Fibroblast of pulmonary artery (primary cell): ENCODE results near the gene ASMTL.
"Not testable (repeated sequence)": the region's sequence is repeated elsewhere in the genome, so short reads cannot be mapped to it uniquely, and the experiment has no call there.

Source experiments
- DNase-seq: peaks from one replicate; pipeline ENCODE4 v3.0.0-alpha.2; 2010; ENCODE audit warnings: low read depth
- H3K4me3 ChIP-seq: replicated peaks from 2 replicates; pipeline ENCODE4 v1.5.1; 2011; ENCODE audit warnings: low read depth, mild to moderate bottlenecking, control low read depth, low read length, moderate library complexity
- TF ChIP-seq, protein P1 (sequence below): IDR thresholded peaks from 2 replicates; pipeline ENCODE4 v1.5.1; 2011; ENCODE audit warnings: mild to moderate bottlenecking, control low read depth, low read length, inconsistent platforms; ENCODE audit errors: missing control alignments

ASMTL gene

GRCh38 chrX:1434871-1435240 lies 17.9 kb downstream of the ASMTL start:
- no peak for DNase-seq
- no peak overlapping the region for H3K4me3 ChIP-seq
- TF ChIP-seq, protein P1, sequence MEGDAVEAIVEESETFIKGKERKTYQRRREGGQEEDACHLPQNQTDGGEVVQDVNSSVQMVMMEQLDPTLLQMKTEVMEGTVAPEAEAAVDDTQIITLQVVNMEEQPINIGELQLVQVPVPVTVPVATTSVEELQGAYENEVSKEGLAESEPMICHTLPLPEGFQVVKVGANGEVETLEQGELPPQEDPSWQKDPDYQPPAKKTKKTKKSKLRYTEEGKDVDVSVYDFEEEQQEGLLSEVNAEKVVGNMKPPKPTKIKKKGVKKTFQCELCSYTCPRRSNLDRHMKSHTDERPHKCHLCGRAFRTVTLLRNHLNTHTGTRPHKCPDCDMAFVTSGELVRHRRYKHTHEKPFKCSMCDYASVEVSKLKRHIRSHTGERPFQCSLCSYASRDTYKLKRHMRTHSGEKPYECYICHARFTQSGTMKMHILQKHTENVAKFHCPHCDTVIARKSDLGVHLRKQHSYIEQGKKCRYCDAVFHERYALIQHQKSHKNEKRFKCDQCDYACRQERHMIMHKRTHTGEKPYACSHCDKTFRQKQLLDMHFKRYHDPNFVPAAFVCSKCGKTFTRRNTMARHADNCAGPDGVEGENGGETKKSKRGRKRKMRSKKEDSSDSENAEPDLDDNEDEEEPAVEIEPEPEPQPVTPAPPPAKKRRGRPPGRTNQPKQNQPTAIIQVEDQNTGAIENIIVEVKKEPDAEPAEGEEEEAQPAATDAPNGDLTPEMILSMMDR: no peak

DNA sequence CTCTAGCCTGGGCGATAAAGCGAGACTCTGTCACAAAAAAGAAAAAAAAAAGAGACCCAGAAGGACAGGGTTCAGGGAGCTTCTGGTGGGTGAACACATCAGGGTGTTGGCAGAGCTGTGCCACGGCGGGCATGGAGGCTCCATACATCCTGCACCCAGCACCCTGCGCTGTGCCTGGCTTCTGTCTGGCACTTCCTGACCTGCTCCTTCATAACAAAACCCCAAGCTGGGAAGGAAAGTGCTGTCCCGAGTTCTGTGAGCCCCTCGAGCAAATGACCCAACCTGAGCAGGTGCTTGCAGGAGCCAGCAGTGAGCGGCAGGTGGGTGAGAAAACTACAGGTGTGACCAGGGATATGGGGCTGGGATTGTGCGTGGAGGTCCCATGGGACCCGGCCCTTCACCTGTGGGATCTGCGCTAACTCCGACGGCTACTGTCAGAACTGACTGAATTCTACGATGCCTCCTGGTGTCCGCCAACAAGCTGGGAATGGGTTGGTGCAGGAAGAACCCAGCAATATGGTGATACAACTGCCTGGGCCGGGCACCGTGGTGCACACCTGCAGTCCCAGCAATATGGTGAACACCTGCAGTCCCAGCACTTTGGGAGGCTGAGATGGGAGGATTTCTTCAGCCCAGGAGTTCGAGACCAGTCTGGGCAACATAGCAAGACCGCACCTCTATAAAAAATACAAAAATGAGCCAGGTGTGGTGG lies 18.9 kb downstream of the ASMTL start:
- DNase-seq: no peak
- H3K4me3 ChIP-seq: no peak overlapping the region
- TF ChIP-seq, protein P1: no peak

DNA sequence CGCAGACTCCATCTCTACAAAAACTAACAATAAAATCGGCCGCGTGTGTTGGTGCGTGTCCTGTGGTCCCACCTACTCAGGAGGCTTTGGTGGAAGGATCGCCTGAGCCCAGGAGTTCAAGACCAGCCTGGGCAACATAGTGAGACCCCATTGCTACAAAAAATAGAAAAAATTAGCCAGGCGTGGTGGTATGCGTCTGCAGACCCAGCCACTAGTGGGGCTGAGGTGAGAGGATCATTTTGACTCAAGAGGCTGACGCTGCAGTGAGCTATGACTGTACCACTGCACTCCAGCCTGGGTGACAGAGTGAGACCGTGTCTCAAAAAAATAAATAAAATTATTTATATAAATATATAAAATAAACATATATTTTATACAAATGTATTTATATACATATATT lies 22.3 kb downstream of the ASMTL start:
- no peak for DNase-seq
- TF ChIP-seq, protein P1: no peak

GRCh38 chrX:1427756-1428155 lies 25.0 kb downstream of the ASMTL start:
- no peak for DNase-seq
- no peak overlapping the region for H3K4me3 ChIP-seq
- TF ChIP-seq, protein P1: no peak

More for the DNA sequence above, 22.3 kb downstream of the ASMTL start:
- no peak overlapping the region for H3K4me3 ChIP-seq

DNA sequence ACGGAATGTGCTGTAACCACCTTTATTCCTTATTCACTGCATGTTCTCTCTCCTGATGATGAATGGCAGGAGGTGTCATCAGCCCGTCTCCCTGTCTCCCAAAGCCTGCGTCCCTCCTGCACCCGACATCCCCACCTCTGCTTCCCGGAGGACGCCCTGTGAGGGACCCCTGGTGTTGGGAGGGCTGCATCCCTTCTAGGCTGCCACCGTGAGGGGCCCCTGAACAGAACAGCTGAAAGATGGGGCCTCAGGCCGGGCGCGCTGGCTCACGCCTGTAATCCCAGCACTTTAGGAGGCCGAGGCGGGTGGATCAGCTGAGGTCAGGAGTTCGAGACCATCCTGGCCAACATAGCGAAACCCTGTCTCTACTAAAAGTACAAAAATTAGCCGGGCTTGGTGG lies 26.4 kb downstream of the ASMTL start:
- DNase-seq, H3K4me3 ChIP-seq: not testable (repeated sequence)

DNA sequence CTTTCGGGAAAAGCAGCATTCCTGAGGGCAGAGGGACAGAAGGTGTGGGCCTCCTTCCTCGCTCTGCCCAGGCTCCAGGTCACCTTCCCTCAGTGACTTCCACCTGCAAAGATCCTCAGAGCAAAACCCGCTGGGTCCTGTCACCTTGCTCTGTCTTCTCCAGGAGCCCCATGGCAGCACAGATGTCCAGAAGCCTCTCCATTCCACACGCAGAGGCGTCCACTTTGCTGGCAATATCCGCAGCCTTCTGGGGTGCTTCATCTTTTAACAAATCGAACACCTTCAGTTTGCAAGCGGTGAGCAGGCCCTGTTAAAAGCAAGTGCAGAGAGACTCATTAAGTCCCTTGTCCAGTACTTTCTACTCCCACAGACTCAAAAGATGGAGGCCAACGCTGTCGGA lies 27.3 kb downstream of the ASMTL start:
- TF ChIP-seq, protein P1: no peak
- DNase-seq: no peak
- H3K4me3 ChIP-seq: no peak overlapping the region

GRCh38 chrX:1424147-1424851 lies 28.4 kb downstream of the ASMTL start:
- no peak for DNase-seq
- H3K4me3 ChIP-seq: no peak overlapping the region
- TF ChIP-seq, protein P1: no peak
